Uterus (tissue), 4 donors: ENCODE data around the gene SPRR3. TPM values are rescaled to one million over a fixed set of nuclear protein-coding genes. Genes with fewer than 3 reads are reported as not detected.

Source experiments
- DNase-seq, 2 donors: peaks; one replicate each; pipeline ENCODE4 v3.0.0-alpha.2; 2019 to 2020
- H3K27ac ChIP-seq, 2 donors: fragments of 200-600 bp; sonication (generic); 1 replicate in 1 of 2; 2 replicates in 1 of 2; pipeline ENCODE4 v1.5.1; 2016 to 2018
- H3K27me3 ChIP-seq, 2 donors: fragments of 200-600 bp; sonication (generic); one replicate each; pipeline ENCODE4 v1.5.1; 2018 to 2019; ENCODE audit warnings: control low read depth in 1 of 2
- H3K36me3 ChIP-seq, 2 donors: fragments of 200-600 bp; sonication (generic); one replicate each; pipeline ENCODE4 v1.5.1; 2019; ENCODE audit warnings: control low read depth in 1 of 2
- H3K4me1 ChIP-seq, 2 donors: fragments of 200-600 bp; sonication (generic); one replicate each; pipeline ENCODE4 v1.5.1; 2018 to 2019; ENCODE audit warnings: control low read depth in 1 of 2
- H3K4me3 ChIP-seq, 2 donors: fragments of 200-600 bp; sonication (generic); 1 replicate in 1 of 2; 2 replicates in 1 of 2; pipeline ENCODE4 v1.5.1; 2018 to 2019; ENCODE audit warnings: mild to moderate bottlenecking in 1 of 2
- H3K9me3 ChIP-seq, 2 donors: fragments of 200-600 bp; sonication (generic); one replicate each; pipeline ENCODE4 v1.5.1; 2019; ENCODE audit warnings: control low read depth in 1 of 2
- CTCF ChIP-seq, 4 experiments: fragments of 200-600 bp in 2 of 4; fragments of 450-650 bp in 2 of 4; sonication (generic) in 2 of 4; IDR thresholded peaks; one replicate each; pipeline ENCODE4 v1.5.1; 2016 to 2019; ENCODE audit warnings: antibody characterized with exemption in 4 of 4, mild to moderate bottlenecking in 2 of 4, moderate library complexity in 1 of 4
- POLR2A ChIP-seq, 2 donors: fragments of 450-650 bp; IDR thresholded peaks; one replicate each; pipeline ENCODE4 v1.6.1; 2016; ENCODE audit warnings: antibody characterized with exemption in 2 of 2, mild to moderate bottlenecking in 1 of 2, moderate library complexity in 1 of 2
- intact Hi-C: fragments of 100-400 bp; cut with DNase I; formaldehyde crosslinking; loops from one replicate; pipeline ENCODE4 v1.15.1; 2023; ENCODE audit warnings: low total_unique reads
- total RNA-seq, 4 donors: library from RNA; depleted of rRNA in 3 of 4; stranded (reverse); fragments of >200 nt in 3 of 4; gene quantifications; one replicate each; pipeline versions ENCODE4 v1.1.0 to v1.2.4, GENCODE V29; 2014 to 2023
- donor health status: DM: yes; HTN: yes; CAD: no.

The SPRR3 gene
- total RNA-seq, 4 donors from 2014 or later: 0.69 to 0.70 TPM; not detected in 2

- intact Hi-C loops: no loop called here
- H3K4me3 ChIP-seq: no peak overlapping the region
- H3K4me1 ChIP-seq: no peaks in the 10 kb centered on the region
- no peak overlapping the region for H3K27ac ChIP-seq
- H3K27me3 ChIP-seq: no peaks in the 10 kb centered on the region
- H3K36me3 ChIP-seq: no peaks in the 10 kb centered on the region
- no peak for TF ChIP-seq POLR2A (IDR thresholded peaks at IDR 0.05)
- TF ChIP-seq CTCF (IDR thresholded peaks at IDR 0.05): no peak
- DNase-seq: no peak
- no peaks in the 10 kb centered on the region for H3K9me3 ChIP-seq
Measured at GRCh38 chr1:152965853-152966252, 35.7 kb upstream of the SPRR3 start.

- H3K9me3 ChIP-seq: no peaks in the 10 kb centered on the region
- no peak overlapping the region for H3K27ac ChIP-seq
- H3K36me3 ChIP-seq: no peaks in the 10 kb centered on the region
- TF ChIP-seq POLR2A (IDR thresholded peaks at IDR 0.05) (no peak), CTCF (IDR thresholded peaks at IDR 0.05) (no peak)
- DNase-seq: no peak
- intact Hi-C loops: no loop called here
- no peak overlapping the region for H3K4me3 ChIP-seq
- no peaks in the 10 kb centered on the region for H3K4me1 ChIP-seq
- H3K27me3 ChIP-seq: no peaks in the 10 kb centered on the region
Measured at GRCh38 chr1:152967201-152967600, 34.3 kb upstream of the SPRR3 start.

GRCh38 chr1:152968248-152968647 is 33.3 kb upstream of the SPRR3 start:
- H3K36me3 ChIP-seq: no peaks in the 10 kb centered on the region
- no peaks in the 10 kb centered on the region for H3K27me3 ChIP-seq
- no peaks in the 10 kb centered on the region for H3K4me1 ChIP-seq
- DNase-seq: no peak
- H3K9me3 ChIP-seq: no peaks in the 10 kb centered on the region
- TF ChIP-seq CTCF (IDR thresholded peaks at IDR 0.05): no peak
- no peak overlapping the region for H3K27ac ChIP-seq
- intact Hi-C loops: no loop called here
- H3K4me3 ChIP-seq: no peak overlapping the region

- Histone ChIP-seq H3K27me3 (no peaks in the 10 kb centered on the region), H3K4me1 (no peaks in the 10 kb centered on the region), H3K27ac (no peak overlapping the region), H3K4me3 (no peak overlapping the region), H3K36me3 (no peaks in the 10 kb centered on the region), H3K9me3 (no peaks in the 10 kb centered on the region)
- no peak for TF ChIP-seq CTCF (IDR thresholded peaks at IDR 0.05)
- intact Hi-C loops: no loop called here
- DNase-seq: no peak
Measured at GRCh38 chr1:152969036-152969435, 32.5 kb upstream of the SPRR3 start.

- intact Hi-C loops: no loop called here
- Histone ChIP-seq H3K4me1 (no peaks in the 10 kb centered on the region), H3K36me3 (no peaks in the 10 kb centered on the region), H3K27me3 (no peaks in the 10 kb centered on the region), H3K9me3 (no peaks in the 10 kb centered on the region), H3K27ac (no peak within 1 kb of the TSS), H3K4me3 (no peak within 1 kb of the TSS)
- no peak for TF ChIP-seq POLR2A (IDR thresholded peaks at IDR 0.05)
- TF ChIP-seq CTCF (IDR thresholded peaks at IDR 0.05): no peak
- no peak for DNase-seq
Measured at GRCh38 chr1:152970495-152970894, 31.1 kb upstream of the SPRR3 start, which contains the start of gene SPRR4. Gene SPRR4, plus strand, starts transcription at chr1:152970648. Its CDS starts 1,243 bp downstream, at chr1:152971891.
